Measurements from ENCODE around the gene PIGQ.

Gene PIGQ

DNA sequence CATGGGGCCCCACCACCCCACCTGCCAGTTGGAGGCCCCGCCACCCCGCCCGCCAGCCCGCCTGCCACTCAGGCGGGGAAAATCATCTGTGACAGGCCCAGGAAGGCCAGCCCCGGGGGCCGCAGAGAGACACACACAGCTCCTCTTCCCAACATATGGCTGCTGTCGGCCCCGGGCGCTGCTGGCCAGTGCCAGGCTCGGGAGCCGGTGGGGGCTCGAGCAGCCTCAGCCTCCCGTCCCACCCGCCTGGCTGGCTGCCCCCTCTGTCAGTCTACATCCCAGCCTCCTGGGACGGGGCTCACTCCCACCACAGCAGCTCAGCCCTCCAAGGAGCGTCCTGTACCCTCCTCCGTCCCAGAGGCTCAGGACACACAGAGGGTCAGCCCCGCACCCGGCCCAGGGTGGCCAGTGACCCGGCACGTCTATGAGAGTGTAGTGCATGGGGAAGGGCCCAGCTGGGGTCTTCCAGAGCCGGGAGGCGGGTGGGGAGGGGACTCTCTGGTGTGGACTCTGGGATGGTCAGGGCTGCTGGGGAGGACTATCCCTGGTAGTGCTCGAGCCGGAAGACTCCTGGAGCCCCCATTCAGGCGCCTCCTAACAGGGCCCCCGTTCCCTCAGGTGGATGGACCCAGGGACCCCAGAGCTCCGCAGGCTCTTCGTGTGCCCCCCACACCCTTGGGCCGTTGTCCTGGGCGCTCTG, 13.1 kb upstream of the PIGQ start:
- no peak for DNase-seq

DNA sequence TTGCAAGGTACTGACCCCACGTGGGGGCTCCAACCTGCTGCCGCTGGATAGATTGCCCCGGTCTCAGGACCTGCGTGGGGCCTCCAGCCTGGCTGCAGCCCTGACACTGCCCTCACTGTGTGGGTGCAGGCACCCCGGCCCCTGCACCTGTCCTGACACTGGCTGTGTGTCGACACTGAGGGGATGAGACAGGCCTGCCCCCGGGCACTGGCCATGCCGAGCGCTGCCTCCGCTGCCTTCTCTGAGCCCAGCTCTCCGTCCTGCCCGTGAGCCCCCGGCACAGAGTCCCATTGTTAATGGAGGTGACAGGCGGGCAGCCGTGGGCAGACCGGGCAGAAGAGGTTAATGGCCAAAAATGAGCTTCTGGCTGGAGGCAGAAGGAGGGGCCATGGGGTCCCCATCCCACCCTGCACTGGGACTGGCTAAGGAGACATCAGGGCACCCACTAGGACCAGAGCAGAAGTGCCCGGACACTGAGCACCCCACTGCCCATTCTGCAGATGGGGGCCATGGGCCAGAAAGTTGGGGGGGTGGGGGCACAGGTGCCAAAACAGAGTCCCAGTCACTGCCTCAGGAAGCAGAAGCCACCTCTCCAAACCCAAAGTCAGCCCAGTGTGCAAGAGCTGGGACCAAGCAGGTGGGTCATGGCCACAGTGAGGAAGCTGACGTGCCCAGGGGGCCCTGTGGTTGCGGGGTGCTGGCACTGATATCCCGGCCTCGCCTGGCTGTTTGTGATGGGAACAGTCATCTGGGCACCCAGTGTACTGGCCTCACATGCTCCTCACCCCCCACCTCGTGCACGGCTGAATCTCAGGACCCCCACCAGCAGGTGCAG, 12.1 kb upstream of the PIGQ start:
- no peak for DNase-seq

DNA sequence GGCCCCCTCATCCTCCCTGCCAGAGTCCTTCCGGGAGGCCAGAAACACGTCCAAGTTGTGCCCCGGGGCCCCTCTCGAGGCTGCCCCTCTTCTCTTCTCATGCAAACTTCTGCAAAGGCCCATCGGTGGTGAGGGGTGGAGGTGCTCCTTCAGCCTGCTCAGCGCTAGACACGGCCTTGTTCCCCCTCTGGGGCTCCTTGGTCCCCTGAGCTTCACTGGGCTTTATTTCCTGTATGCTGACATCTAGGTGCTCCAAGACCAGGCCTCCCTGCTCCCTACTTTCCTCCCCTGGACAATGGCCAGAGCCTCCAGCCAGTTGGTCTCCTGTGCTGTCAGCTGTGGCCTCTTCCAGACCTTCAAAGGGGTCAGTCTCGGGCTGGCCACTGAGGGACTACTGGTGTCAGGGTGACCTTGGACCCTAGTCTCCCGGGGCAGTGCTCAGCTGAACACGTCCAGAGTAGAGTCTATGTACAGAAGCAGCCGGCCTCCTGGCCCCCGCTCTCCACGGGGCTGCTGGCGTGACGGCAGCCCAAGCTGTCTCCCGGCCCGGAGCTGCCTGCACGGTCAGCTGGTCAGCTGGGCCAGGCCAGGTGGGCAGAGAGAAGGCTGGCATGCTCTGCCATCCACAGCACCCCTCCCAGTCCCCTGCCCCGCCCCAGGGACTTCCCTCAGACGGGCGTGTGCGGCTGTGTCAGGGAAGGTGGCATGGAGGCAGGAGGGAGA, 11.3 kb upstream of the PIGQ start:
- DNase-seq = no peak

DNA sequence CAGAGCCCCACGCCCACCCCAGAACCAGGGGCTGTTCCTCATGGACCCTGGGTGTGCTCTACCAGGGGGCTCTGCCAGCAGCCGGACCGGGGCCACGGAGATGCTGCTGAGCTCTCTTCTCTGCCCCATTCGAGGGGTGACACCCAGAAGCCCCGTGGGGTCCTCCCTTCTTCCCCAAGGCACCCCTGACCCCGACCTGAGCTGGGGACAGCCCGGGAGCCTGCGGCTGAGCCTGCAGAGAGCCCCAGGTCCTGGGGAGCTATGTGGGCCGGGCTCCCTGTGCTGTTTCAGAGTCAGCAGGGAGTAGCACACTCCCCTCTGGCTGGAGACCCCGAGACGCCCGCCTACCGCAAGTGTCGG, 10.8 kb upstream of the PIGQ start:
- no peak for DNase-seq

DNA sequence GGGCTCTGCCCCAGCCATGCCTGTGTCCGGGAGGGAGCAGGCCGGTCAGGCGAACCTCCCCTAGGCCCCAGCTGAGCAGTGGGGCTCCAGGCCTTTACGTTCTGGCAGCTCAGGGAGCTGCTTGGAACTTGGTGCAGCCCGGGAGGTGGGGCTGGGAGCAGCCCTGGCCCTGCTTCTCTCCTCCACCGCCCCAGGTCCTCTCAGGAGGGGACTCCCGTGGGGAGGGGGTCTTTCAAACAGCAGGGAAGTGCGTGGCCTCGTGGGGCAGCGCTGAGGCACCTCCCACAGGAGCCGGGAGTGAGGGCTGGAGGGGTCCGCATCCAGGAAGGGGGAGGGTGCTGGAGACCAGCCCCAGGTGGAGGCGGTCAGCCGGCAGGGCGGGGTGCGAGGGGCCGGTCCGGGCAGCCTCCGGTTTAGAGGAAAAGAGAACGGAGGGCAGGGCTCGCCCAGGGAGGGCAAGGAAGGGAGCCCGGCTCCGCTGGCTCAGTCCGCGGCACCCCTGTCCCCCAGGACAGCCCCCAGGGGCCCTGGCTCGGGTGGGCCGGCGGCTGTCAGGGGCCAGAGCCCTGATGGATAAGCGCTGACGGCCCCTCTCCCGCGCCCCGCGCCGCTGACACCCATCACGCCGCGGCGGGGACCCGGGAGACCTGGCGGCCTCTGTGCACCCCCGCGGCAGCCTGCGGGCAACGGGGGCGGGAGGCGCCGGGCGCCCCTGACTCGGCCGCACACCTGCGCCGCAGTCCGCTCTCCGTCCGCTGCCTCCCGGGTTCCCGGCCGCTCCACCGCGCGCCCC, 10.2 kb upstream of the PIGQ start:
- DNase-seq = no peak

DNA sequence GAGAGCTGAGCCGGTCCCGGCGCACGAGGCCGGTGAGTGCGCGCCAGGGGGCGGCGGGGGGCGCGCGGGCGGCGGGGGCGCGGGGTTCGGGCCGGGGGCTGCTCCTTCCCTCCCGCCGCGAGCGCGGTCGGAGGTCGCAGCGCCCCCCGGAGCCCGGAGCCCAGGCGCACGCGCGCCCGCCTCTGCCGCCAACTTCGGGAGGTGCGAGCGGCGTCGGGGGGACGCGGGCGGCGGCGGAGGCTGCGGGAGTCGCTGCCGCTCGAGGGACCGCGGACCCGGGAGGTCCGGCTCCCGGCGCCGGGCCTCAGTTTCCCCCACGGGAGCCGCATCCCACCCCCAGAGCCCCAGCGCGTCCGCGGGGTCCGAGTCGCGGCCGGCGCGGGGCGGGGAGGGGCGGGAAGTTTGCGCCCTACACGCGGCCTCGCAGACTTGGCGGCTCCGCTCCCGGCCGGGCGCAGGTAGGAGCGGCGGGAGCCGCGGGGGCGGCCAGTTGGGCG, 9.5 kb upstream of the PIGQ start, which contains the start of gene PRR35:
Gene PRR35, plus strand, starts transcription at position 191 of the 497 bp plus-strand sequence. CDS start 2,901 bp downstream, outside the sequence.
- DNase-seq = no peak

DNA sequence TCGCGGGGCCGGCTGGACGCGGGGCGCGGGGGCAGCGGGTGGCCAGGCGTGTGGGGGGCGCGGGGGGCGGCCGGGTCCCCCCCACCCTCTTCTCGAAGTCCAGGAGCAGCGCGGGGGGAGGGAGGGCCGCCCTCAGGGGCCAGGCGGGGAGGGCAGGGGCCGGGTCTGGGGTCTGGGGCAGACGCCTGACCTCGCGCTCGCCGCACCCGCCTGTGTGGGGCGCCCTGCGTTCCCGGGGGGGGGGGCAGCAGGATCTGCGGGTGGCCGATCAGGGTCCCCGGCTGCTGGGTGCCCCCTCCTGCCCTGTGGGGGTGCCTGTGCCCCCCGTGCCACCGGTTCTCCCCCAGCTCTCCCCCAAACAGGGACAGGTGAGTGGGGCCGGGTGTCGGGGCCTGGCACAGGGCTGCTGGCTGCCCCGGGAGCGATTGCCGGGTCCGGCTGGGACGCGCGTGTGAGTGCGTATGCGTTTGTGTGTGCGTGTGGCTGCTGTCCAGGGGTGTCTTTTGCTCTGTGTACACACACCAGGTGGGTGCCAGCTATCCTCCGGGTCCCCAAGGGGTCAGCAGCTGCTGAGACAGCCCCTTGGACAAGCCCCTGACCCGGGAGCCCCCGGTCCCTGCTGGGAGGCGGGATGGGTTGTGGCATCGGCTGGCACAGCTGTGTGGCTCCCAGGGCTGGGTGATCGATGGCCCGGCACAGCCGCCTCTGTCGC, 8.9 kb upstream of the PIGQ start:
- no peak for DNase-seq

DNA sequence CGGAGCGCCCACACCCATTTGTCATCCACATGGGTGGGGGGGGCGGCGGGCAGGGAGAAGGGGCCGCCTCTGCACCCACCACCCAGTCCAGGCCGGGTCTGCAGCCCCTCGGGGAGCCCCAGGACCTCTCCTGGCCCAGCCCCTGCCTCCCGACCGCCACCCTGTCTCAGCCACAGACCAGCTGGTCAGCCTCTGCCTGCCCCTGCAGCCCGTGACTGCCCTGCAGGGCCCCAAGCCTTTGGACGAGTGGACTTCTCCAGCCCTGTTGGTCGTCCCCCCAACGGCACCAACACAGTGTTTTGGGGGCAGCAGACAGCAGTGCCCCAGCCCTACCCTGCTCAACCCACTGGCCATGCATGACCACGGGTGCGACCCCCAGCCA, 8.4 kb upstream of the PIGQ start:
- DNase-seq = no peak

DNA sequence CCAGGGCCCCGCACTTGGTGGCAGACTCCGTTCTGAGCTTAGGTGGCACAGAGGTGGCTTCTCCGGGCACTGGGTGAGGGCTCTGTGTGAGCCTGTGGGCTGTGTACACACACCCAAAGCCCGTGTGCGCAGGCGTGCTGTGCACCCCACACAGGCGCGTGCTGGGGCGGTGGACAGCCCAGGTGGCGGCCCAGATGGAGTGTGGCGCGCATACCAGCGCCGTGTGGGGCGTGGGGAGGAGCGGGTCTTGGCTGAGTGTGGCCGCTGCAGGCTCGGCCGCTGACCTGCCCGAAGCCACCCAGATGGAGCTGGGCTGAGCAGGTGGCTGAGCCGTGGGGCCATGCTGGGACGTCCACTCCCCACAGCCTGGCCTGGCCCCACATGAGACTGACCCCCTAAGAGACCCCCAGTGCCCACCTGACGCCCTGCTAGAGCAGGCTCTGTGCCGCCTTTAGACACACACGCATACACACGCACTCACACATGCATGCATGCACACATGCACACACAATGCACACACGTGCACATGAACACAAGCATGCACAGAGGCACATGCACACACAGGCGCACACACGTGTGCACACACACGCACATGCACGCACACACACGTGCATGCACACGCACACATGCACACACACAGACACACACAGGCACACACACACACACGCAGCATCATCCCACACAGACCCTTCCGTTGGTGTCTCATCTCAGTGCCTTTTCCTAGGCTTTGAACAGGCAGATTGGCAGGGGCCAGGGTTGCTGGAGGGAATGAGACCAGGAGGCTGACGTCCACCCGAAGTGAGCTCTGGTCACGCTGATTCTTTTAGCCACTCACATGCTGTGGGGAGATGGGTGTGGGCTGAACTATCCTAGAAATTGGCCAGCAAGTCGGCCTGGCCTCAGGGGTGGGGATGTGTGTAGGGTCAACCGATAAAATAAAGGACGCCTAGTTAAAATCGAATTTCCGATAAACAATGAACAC, 7.5 kb upstream of the PIGQ start:
- DNase-seq = no peak

DNA sequence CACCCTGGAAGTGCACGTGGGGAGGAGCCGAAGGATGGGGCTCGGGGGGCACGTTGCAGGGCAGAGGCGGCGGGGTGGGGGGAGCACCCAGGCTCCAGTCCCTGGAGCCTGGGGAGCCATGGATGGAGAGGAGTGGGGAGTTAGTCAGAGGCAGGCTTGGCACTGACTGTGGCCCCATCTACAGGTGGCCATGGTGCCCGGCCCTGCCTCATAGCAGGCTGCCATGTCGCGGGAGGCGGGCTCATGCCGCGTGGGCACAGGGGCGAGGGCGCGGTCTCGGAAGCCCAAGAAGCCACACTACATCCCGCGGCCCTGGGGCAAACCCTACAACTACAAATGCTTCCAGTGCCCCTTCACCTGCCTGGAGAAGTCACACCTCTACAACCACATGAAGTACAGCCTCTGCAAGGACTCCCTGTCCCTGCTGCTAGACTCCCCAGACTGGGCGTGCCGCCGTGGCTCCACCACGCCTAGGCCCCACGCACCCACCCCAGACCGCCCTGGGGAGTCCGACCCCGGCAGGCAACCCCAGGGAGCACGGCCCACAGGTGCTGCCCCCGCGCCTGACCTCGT, 6.6 kb upstream of the PIGQ start:
- no peak for DNase-seq

DNA sequence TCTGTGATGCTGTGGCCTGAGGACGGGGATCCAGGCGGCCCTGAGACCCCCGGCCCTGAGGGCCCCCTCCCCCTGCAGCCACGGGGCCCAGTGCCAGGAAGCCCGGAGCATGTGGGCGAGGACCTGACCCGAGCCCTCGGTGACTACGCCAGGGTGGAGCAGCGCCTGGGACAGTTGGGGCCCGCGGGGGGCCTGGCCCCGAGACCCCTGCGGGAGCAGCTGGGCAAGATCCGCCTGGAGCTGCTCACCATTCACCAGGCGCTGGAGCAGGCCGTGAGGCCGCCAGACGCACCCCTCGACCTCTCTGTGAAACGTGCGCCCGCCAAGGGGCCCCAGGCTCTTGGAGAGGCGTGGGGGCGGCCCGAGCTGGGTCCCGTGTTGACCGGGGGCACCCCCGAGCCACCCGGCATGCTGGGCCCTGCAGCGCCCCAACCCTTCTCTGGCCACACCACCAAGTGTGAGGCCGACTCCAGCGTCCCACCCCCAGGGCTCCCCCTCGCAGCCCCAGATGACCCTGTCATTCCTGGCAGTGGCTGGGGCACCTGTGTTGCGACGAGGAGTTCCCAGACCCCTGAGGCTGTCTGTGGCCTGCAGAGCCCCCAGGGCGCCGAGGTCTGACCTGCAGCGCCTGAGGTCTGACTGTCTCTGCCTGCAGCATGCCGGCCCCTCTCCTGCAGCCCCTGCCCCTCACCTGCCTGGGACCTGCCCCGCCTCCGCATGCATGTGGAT, 4.9 kb upstream of the PIGQ start:
- no peak for DNase-seq

DNA sequence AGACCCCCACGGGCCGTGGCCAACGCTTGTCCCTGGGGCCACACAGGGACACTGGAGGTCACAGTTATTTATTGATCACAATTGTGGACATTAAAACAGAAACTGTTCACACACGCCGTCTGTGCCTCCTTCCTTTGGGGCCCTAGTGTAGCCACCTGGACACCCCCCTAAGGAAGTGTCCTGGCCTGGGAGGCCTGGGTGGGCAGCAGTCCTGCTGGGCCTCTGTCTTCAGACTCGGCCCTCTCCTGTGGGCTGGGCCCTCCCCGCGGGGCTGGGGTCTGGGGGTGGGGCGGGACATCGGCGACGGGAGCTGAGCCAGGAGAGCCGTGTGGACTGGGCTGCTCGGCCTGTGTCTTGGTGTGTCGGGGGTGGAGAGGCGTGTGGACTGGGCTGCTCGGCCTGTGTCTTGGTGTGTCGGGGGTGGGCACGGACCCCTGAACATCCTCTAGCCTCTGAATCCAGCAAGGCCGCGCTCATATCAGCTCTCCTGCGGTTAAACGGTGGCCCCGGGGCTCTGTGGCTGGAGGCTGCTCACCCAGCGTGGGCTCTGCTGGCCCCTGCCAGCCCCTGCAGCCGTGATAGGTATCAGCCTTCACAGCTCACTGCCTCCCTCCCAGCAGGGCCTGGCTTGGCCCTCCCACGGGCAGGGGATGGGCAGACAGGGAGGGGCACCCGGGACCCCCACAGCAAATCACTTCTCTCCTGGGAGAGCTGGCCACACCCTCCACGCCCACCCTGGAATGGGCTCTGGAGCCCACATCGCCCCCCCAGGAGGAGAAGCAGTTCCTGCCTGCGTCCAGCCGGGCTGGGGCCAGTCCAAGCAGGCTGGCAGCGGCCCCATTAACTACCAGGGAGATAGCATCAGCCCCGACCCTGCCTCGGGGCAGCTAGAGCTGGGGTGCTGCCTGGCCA, 4.1 kb upstream of the PIGQ start:
- no peak for DNase-seq

DNA sequence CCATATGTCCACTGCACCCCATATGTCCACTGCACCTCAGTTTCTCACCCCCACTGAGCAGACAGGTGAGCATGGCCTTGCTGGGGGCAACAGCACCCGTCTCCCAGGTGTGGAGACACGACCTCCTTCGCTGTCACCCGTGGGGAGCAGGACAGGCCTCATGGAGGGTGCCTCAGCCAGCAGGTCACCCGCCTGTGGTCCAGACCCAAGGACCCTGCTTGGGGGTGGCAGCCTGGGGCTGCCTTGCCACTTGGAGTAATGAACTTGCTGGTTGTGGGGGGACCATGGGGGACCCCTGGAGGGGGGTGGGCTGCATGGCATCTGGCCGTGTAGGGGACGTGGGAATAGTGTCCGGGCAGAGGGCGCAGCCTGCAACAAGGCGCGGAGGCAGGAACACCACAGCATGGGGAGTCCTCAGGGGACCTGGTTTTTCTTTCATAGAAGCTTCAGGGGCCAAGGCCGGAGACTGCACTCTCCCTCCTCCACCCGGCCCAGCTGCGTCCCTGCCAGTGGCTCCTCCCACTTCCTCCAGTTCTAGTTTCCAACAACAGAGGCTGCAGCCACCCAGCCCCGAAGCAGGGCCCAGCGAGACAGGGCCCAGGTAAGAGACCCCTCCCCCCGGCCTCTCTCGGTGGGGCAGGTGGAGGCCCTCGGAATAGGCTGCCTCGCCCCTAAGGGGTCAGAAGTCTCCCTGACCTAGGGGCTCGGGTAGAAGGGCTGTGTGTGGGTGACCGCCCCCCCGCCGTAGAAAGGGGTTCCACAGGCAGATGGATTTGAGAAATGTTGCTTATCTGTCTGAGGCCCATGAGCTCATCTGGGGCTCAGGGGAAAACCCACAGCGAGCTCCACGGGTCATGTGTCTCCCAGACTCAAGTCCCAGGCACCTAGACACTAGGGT, 3.0 kb upstream of the PIGQ start, which contains the start of gene NHLRC4:
Gene NHLRC4, plus strand, starts transcription at position 531 of the 898 bp plus-strand sequence. CDS start 1,043 bp downstream, outside the sequence.
- DNase-seq = no peak

DNA sequence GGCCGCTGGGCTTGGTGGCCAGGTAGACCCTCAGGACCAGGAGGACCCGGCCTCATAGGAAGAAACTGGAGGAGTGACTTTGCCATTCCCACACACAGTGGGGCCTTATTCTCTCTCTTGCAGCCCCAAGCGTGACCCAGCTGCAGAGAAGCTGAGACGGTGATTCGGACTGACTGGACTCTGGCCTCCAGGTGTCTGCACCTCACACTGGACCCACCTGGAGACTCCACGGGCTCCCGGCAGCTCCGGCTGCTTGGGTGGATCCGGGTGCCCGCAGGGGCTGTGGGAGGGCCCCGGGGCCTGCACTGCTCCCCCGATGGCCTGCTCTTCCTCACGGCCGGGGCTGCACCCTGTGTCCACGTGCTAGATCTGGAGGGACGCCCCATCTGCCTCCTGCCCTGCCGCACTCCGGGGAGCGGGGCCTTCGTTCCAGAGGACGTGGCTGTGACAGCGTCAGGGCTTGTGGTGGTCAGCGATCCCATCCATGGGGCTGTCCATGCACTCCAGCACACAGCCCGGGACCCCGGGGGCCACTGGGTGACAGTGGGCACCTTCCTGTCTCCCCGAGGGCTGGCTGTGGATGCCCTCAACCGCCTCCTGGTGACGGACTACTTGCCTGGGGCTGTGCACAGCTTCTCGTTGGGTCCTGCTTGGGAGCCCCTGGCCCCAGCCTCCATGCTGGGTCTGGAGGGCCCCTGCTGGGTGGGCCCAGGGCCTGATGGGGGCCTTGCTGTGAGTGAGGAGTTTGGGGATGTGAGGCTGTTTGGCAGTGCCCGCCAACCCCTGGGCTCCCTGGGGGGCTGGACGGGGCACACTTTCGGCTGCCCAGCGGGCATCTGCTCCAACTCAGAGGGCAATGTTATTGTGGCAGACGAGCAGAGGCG, 2.2 kb upstream of the PIGQ start:
- no peak for DNase-seq

DNA sequence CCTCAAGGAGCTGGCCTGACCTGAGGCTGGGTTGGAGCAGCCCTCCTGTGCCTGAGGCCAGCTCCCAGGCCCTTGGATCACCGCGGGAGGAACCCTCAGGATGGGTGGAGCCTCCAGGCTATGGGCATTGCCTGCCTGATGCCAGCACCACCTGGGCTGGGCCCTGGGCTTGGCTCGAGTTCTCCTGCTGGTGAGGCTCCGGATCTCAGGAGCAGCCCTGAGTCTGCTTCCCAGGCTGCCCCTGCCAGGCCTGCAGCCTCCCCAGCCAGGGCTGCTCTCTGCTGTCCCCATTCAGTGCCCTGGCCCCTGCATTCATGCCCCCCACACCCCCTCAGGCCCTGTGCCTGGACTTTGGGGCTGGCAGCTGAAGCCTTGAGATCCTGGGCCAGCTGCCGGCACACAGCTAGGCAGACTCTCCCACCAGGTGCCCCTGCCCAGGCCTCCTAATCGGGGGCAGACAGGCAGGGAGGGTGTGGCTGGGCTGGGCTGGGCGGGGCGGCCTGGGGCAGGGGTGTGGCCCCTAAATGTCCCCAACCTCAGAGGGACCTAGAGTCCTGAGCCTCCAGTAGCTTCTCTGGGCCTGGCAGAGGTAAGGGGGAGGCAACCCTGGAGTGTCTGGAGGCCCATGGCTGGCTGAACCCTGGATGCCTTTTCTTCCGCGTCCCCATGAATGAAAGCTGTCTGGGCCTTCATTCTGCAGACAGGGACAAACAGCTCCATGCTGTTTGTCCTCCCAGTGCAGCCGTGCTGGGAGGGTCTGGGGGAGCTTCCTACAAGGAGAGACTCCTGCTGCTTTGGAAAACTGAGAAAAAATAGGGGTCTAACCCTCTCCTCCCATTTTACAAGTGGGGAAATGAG, 1.1 kb upstream of the PIGQ start:
- no peak for DNase-seq

Data from T1000 (cell line).